ENCODE results near the gene NUSAP1. TPM values are rescaled to one million over a fixed set of nuclear protein-coding genes. Genes with fewer than 3 reads are reported as not detected.

Gene NUSAP1
- total and polyA plus RNA-seq, 4 donors: 48.2 to 70.1 (median 57.2) TPM

DNA sequence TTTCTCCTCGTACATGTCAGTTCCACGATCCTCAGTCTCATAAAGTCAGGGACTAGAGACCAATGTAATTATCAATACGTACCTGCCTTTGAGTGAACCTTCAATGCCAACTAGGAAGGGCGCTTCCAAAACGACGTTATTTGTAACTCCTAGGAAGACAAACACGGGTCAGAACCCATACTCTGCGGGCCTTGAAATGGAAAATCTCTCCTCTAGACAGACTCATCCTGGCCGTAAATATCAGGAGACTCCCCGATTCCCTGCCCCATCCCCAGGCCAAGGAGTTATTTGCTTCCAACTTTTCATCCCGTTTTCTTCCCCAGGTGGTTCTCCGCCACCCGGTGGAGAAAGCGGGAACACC, 868 bp upstream of the NUSAP1 start:
- Histone ChIP-seq H3K4me1 (ENCODE audit: control insufficient read depth, insufficient read depth, low read length) (peaks cover 8% of the 10 kb centered on the region), H3K9me3 (ENCODE audit: control insufficient read depth, insufficient read depth, low read length) (no peaks in the 10 kb centered on the region), H3K36me3 (ENCODE audit: control insufficient read depth, insufficient read depth, low read length) (no peaks in the 10 kb centered on the region), H3K27me3 (ENCODE audit: control insufficient read depth, insufficient read depth, low read length) (no peaks in the 10 kb centered on the region), H3K27ac (ENCODE audit: low read depth, low read length) (peak overlapping the region; percentile 87), H3K4me3 (ENCODE audit: low read depth, low read length) (peak overlapping the region; percentile 84)
- 3% methylated on average over 14 of the region's 14 CpGs for WGBS (ENCODE audit: insufficient coverage)
- peak in 2 of 6 donors; percentile 19 to 78 for DNase-seq (ENCODE audit: low read depth in 4 of 6, low spot score in 6 of 6)

DNA sequence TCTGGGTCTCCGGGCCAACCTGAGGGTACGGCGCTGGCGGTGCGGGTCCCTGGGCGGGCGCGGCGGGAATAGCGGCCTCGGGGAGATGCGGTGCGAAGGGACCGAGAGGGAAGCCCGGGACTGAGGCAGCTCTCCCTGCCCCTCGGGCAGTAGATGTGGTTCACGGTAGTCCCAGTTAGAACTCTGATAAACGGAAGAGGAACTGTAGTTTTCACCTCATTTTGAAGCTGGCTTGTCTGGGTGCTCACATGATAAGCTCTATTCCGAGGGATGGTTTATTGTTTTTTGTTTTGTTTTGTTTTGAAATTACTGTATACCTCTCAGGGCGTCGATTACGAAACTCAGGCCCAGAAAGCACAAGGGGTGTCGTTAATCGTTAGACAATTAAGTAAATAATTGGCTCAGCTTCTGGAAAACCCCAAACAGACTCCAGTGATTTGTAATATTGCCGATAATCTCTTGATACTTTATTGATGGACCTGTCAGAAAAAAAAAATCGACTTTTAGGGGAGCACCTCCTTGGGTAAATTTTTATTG, 413 bp downstream of the NUSAP1 start:
- Histone ChIP-seq H3K4me1 (ENCODE audit: control insufficient read depth, insufficient read depth, low read length) (peaks cover 8% of the 10 kb centered on the region), H3K27ac (ENCODE audit: low read depth, low read length) (peak overlapping the region; percentile 87), H3K36me3 (ENCODE audit: control insufficient read depth, insufficient read depth, low read length) (no peaks in the 10 kb centered on the region), H3K9me3 (ENCODE audit: control insufficient read depth, insufficient read depth, low read length) (no peaks in the 10 kb centered on the region), H3K27me3 (ENCODE audit: control insufficient read depth, insufficient read depth, low read length) (no peaks in the 10 kb centered on the region), H3K4me3 (ENCODE audit: low read depth, low read length) (peak overlapping the region; percentile 84)
- 0% methylated on average over 25 of the region's 26 CpGs for WGBS (ENCODE audit: insufficient coverage)
- DNase-seq (ENCODE audit: low read depth in 4 of 6, low spot score in 6 of 6): peak in 1 of 6 donors; percentile 1

DNA sequence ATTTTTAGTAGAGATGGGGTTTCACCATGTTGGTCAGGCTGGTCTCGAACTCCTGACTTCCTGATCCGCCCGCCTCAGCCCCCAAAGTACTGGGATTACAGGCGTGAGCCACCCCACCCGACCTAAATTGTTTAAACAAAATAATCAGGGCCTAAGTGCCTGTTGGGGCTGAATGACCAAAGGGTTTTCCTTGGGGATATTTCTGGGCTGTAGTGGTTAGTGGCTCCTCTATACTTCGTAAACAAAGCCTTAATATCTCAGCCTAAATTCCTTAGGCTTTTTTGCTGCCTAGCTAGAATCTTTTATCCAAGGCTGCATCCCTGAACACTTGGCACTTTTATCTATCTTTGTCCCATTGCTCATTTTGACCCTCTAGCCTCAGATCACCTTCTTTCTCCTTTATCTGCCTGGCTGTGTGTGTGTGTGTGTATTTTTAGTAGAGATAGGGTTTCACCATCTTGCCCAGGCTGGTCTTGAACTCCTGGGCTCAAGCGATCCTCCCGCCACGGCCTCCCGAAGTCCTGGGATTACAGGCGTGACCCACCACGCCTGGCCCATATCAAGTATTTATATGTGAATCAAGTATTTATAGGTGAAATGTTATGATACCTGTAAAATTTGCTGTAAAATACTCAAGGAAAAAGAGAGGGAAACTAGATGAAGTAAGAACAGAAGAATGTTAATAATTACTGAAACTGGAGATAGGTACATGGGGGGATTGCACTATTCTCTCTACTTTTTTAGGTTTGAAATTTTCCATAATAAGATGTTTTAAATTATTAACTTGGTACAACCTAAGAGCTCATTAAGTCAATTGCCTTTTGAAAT, 1.8 kb downstream of the NUSAP1 start:
- Histone ChIP-seq H3K4me3 (ENCODE audit: low read depth, low read length) (peak overlapping the region; percentile 84), H3K27me3 (ENCODE audit: control insufficient read depth, insufficient read depth, low read length) (no peaks in the 10 kb centered on the region), H3K27ac (ENCODE audit: low read depth, low read length) (no peak overlapping the region), H3K4me1 (ENCODE audit: control insufficient read depth, insufficient read depth, low read length) (peaks cover 8% of the 10 kb centered on the region), H3K9me3 (ENCODE audit: control insufficient read depth, insufficient read depth, low read length) (no peaks in the 10 kb centered on the region), H3K36me3 (ENCODE audit: control insufficient read depth, insufficient read depth, low read length) (no peaks in the 10 kb centered on the region)
- no peak for DNase-seq (ENCODE audit: low read depth in 4 of 6, low spot score in 6 of 6)
- WGBS (ENCODE audit: insufficient coverage): 100% methylated on average over 7 of the region's 12 CpGs

DNA sequence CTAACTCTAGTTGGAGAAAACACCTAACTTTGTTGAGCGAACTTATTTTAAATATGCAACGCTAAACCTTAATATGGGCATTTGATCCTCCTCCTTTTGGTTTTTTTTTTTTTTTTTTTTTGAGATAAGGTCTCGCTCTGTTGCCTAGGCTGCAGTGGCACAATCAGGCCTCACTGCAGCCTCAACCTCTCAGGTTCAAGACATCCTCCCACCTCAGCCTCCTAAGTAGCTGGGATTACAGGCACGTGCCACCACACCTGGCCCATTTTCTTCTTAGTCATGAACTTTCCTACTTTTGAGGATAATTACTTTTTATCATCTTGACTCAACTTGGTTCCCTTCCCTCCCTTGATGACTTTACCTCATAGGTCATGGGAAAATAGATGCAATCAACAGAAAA, 3.9 kb downstream of the NUSAP1 start:
- H3K4me1 ChIP-seq (ENCODE audit: control insufficient read depth, insufficient read depth, low read length): peaks cover 8% of the 10 kb centered on the region
- H3K9me3 ChIP-seq (ENCODE audit: control insufficient read depth, insufficient read depth, low read length): no peaks in the 10 kb centered on the region
- DNase-seq (ENCODE audit: low read depth in 4 of 6, low spot score in 6 of 6): no peak
- 100% methylated on average over 1 of the region's 4 CpGs for WGBS (ENCODE audit: insufficient coverage)
- H3K27ac ChIP-seq (ENCODE audit: low read depth, low read length): no peak overlapping the region
- no peak overlapping the region for H3K4me3 ChIP-seq (ENCODE audit: low read depth, low read length)
- no peaks in the 10 kb centered on the region for H3K27me3 ChIP-seq (ENCODE audit: control insufficient read depth, insufficient read depth, low read length)
- H3K36me3 ChIP-seq (ENCODE audit: control insufficient read depth, insufficient read depth, low read length): no peaks in the 10 kb centered on the region

DNA sequence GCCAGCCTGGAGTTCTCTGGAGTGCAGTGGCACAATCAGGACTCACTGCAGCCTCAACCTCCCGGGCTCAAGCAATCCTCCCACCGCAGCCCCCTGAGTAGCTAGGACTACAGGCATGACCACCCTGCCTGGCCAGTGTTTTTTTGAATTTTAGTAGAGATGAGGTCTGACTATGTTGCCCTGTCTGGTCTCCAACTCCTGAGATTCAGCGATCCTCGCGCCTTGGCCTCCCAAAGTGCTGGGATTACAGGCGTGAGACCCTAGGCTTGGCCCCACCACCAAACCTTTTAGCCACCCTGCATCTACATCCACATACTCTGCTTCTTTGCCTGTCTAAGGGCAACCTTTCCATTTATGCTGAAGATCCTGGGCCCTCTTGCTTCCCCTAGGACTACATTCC, 4.4 kb downstream of the NUSAP1 start:
- 99% methylated on average over 6 of the region's 6 CpGs for WGBS (ENCODE audit: insufficient coverage)
- Histone ChIP-seq H3K9me3 (ENCODE audit: control insufficient read depth, insufficient read depth, low read length) (no peaks in the 10 kb centered on the region), H3K27me3 (ENCODE audit: control insufficient read depth, insufficient read depth, low read length) (no peaks in the 10 kb centered on the region), H3K4me1 (ENCODE audit: control insufficient read depth, insufficient read depth, low read length) (peaks cover 6% of the 10 kb centered on the region), H3K27ac (ENCODE audit: low read depth, low read length) (no peak overlapping the region), H3K36me3 (ENCODE audit: control insufficient read depth, insufficient read depth, low read length) (no peaks in the 10 kb centered on the region), H3K4me3 (ENCODE audit: low read depth, low read length) (no peak overlapping the region)
- DNase-seq (ENCODE audit: low read depth in 4 of 6, low spot score in 6 of 6): no peak

- Histone ChIP-seq H3K36me3 (ENCODE audit: control insufficient read depth, insufficient read depth, low read length) (no peaks in the 10 kb centered on the region), H3K27ac (ENCODE audit: low read depth, low read length) (no peak overlapping the region), H3K27me3 (ENCODE audit: control insufficient read depth, insufficient read depth, low read length) (no peaks in the 10 kb centered on the region), H3K4me3 (ENCODE audit: low read depth, low read length) (no peak overlapping the region), H3K4me1 (ENCODE audit: control insufficient read depth, insufficient read depth, low read length) (peaks cover 4% of the 10 kb centered on the region), H3K9me3 (ENCODE audit: control insufficient read depth, insufficient read depth, low read length) (no peaks in the 10 kb centered on the region)
- WGBS (ENCODE audit: insufficient coverage): 79% methylated on average over 9 of the region's 13 CpGs
- DNase-seq (ENCODE audit: low read depth in 4 of 6, low spot score in 6 of 6): no peak
Observed at GRCh38 chr15:41337631-41338522, 5.2 kb downstream of the NUSAP1 start.

- H3K4me3 ChIP-seq (ENCODE audit: low read depth, low read length): no peak overlapping the region
- no peak overlapping the region for H3K27ac ChIP-seq (ENCODE audit: low read depth, low read length)
- H3K27me3 ChIP-seq (ENCODE audit: control insufficient read depth, insufficient read depth, low read length): no peaks in the 10 kb centered on the region
- no peaks in the 10 kb centered on the region for H3K4me1 ChIP-seq (ENCODE audit: control insufficient read depth, insufficient read depth, low read length)
- whole genome bisulfite sequencing (ENCODE audit: insufficient coverage): 96% methylated on average over 4 of the region's 5 CpGs
- DNase-seq (ENCODE audit: low read depth in 4 of 6, low spot score in 6 of 6): no peak
- no peaks in the 10 kb centered on the region for H3K9me3 ChIP-seq (ENCODE audit: control insufficient read depth, insufficient read depth, low read length)
- H3K36me3 ChIP-seq (ENCODE audit: control insufficient read depth, insufficient read depth, low read length): peaks cover 5% of the 10 kb centered on the region
Observed at GRCh38 chr15:41340189-41340695, 7.6 kb downstream of the NUSAP1 start.

GRCh38 chr15:41341519-41341918, 8.8 kb downstream of the NUSAP1 start:
- Histone ChIP-seq H3K4me3 (ENCODE audit: low read depth, low read length) (no peak overlapping the region), H3K27me3 (ENCODE audit: control insufficient read depth, insufficient read depth, low read length) (no peaks in the 10 kb centered on the region), H3K36me3 (ENCODE audit: control insufficient read depth, insufficient read depth, low read length) (peaks cover 5% of the 10 kb centered on the region), H3K4me1 (ENCODE audit: control insufficient read depth, insufficient read depth, low read length) (no peaks in the 10 kb centered on the region), H3K9me3 (ENCODE audit: control insufficient read depth, insufficient read depth, low read length) (no peaks in the 10 kb centered on the region), H3K27ac (ENCODE audit: low read depth, low read length) (no peak overlapping the region)
- WGBS (ENCODE audit: insufficient coverage): 73% methylated on average over 4 of the region's 4 CpGs
- no peak for DNase-seq (ENCODE audit: low read depth in 4 of 6, low spot score in 6 of 6)

DNA sequence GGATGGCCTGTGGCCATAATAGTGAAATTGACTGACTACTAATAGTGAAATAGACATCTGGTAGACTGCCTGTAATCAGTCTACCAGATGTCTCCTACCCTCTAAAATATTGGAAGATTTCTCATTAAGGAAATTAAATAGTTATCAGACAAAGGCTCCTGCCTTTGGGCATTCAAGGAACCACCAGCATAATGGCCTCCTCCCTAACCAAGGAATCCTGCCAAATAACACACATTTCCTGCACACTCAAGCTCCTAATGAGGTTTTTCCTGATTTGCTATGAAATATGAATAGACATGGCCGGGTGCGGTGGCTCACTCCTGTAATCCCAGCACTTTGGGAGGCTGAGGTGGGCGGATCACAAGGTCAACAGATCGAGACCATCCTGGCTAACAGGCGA, 14.6 kb downstream of the NUSAP1 start:
- no peak overlapping the region for H3K4me3 ChIP-seq (ENCODE audit: low read depth, low read length)
- H3K27me3 ChIP-seq (ENCODE audit: control insufficient read depth, insufficient read depth, low read length): no peaks in the 10 kb centered on the region
- peaks cover 9% of the 10 kb centered on the region for H3K36me3 ChIP-seq (ENCODE audit: control insufficient read depth, insufficient read depth, low read length)
- no CpG with 5 or more reads among the region's 5 CpGs for WGBS (ENCODE audit: insufficient coverage)
- H3K9me3 ChIP-seq (ENCODE audit: control insufficient read depth, insufficient read depth, low read length): no peaks in the 10 kb centered on the region
- no peak overlapping the region for H3K27ac ChIP-seq (ENCODE audit: low read depth, low read length)
- no peaks in the 10 kb centered on the region for H3K4me1 ChIP-seq (ENCODE audit: control insufficient read depth, insufficient read depth, low read length)
- peak in 1 of 6 donors; percentile 57 for DNase-seq (ENCODE audit: low read depth in 4 of 6, low spot score in 6 of 6)

All from spinal cord (tissue), 10 donors.